H9 (cell line): ENCODE data around the gene MRPL34. TPM values are rescaled to one million over a fixed set of nuclear protein-coding genes. Genes with fewer than 3 reads are reported as not detected.
A peak's percentile ranks its signal among the peaks of the same experiment; 100 is the strongest.

Experiments used
- DNase-seq: peaks from one replicate; pipeline ENCODE4 v3.0.0-alpha.2; 2017
- H2AFZ ChIP-seq: one replicate; pipeline ENCODE4 v1.6.1; 2013; ENCODE audit warnings: mild to moderate bottlenecking, low read length, control low read depth, moderate library complexity
- H2AK5ac ChIP-seq: 2 replicates; pipeline ENCODE4 v1.6.1; 2013; ENCODE audit warnings: low read length, control low read depth, mixed read lengths; ENCODE audit not compliant: insufficient read length
- H2BK120ac ChIP-seq: one replicate; pipeline ENCODE4 v1.6.1; 2013; ENCODE audit warnings: low read depth, mild to moderate bottlenecking, low read length, control low read depth, inconsistent platforms; ENCODE audit not compliant: poor library complexity, severe bottlenecking
- H2BK12ac ChIP-seq: 2 replicates; pipeline ENCODE4 v1.6.1; 2013; ENCODE audit warnings: low read length, control low read depth, mixed read lengths, low read depth; ENCODE audit not compliant: insufficient read length
- H2BK15ac ChIP-seq: 2 replicates; pipeline ENCODE4 v1.6.1; 2013; ENCODE audit warnings: low read depth, low read length, control low read depth
- H2BK20ac ChIP-seq: one replicate; pipeline ENCODE4 v1.6.1; 2013; ENCODE audit warnings: low read depth, mild to moderate bottlenecking, low read length, control low read depth, inconsistent platforms; ENCODE audit not compliant: poor library complexity, severe bottlenecking
- H2BK5ac ChIP-seq: 2 replicates; pipeline ENCODE4 v1.6.1; 2013; ENCODE audit warnings: low read length, control low read depth, mixed read lengths; ENCODE audit not compliant: insufficient read length
- H3K14ac ChIP-seq: 2 replicates; pipeline ENCODE4 v1.6.1; 2013; ENCODE audit warnings: low read length, control low read depth; ENCODE audit not compliant: insufficient read depth
- H3K18ac ChIP-seq: 2 replicates; pipeline ENCODE4 v1.6.1; 2013; ENCODE audit warnings: low read depth, mild to moderate bottlenecking, mixed read lengths, low read length, control low read depth; ENCODE audit not compliant: insufficient read length
- H3K23ac ChIP-seq: 2 replicates; pipeline ENCODE4 v1.6.1; 2013; ENCODE audit warnings: low read length, control low read depth, mixed read lengths, low read depth; ENCODE audit not compliant: insufficient read length
- H3K23me2 ChIP-seq: 2 replicates; pipeline ENCODE4 v1.6.1; 2013; ENCODE audit warnings: low read depth, mild to moderate bottlenecking, mixed read lengths, low read length, control low read depth; ENCODE audit not compliant: insufficient read length, poor library complexity, severe bottlenecking
- H3K27ac ChIP-seq: 2 replicates; pipeline ENCODE4 v1.5.1; 2013; ENCODE audit warnings: low read length, control low read depth, mixed read lengths, low read depth; ENCODE audit not compliant: insufficient read length
- H3K27me3 ChIP-seq: 2 replicates; pipeline ENCODE4 v1.6.1; 2013; ENCODE audit warnings: low read length, control low read depth, inconsistent platforms; ENCODE audit not compliant: insufficient read depth
- H3K4ac ChIP-seq: 2 replicates; pipeline ENCODE4 v1.6.1; 2013; ENCODE audit warnings: low read depth, mild to moderate bottlenecking, control low read depth, inconsistent platforms, low read length, moderate library complexity
- H3K4me1 ChIP-seq: 2 replicates; pipeline ENCODE4 v1.6.1; 2013; ENCODE audit warnings: low read length, control low read depth, inconsistent platforms; ENCODE audit not compliant: insufficient read depth
- H3K4me2 ChIP-seq: 2 replicates; pipeline ENCODE4 v1.6.1; 2013; ENCODE audit warnings: low read length, control low read depth, mixed read lengths; ENCODE audit not compliant: insufficient read length, insufficient read depth
- H3K56ac ChIP-seq: 2 replicates; pipeline ENCODE4 v1.6.1; 2013; ENCODE audit warnings: low read depth, mild to moderate bottlenecking, mixed read lengths, low read length, control low read depth; ENCODE audit not compliant: insufficient read length
- H3K79me1 ChIP-seq: 2 replicates; pipeline ENCODE4 v1.6.1; 2013; ENCODE audit warnings: low read depth, mild to moderate bottlenecking, moderate library complexity, low read length, control low read depth, inconsistent platforms; ENCODE audit not compliant: insufficient read depth, poor library complexity, severe bottlenecking
- H3K79me2 ChIP-seq: 2 replicates; pipeline ENCODE4 v1.6.1; 2013; ENCODE audit warnings: low read length, control low read depth, inconsistent platforms; ENCODE audit not compliant: insufficient read depth
- H3K9ac ChIP-seq: 2 replicates; pipeline ENCODE4 v1.6.1; 2013; ENCODE audit warnings: low read length, control low read depth, mixed read lengths; ENCODE audit not compliant: insufficient read length; ENCODE audit errors: extremely low read depth
- H3K9me3 ChIP-seq: one replicate; pipeline ENCODE4 v1.6.1; 2013; ENCODE audit warnings: low read depth, low read length, inconsistent platforms; ENCODE audit not compliant: control insufficient read depth
- H3T11ph ChIP-seq: one replicate; pipeline ENCODE4 v1.6.1; 2013; ENCODE audit warnings: mild to moderate bottlenecking, low read length, control low read depth, inconsistent platforms
- H4K20me1 ChIP-seq: one replicate; pipeline ENCODE4 v1.6.1; 2013; ENCODE audit not compliant: control insufficient read depth, insufficient read length, insufficient read depth
- H4K5ac ChIP-seq: 2 replicates; pipeline ENCODE4 v1.6.1; 2013; ENCODE audit warnings: low read depth, mild to moderate bottlenecking, mixed read lengths, low read length, control low read depth; ENCODE audit not compliant: insufficient read length
- H4K8ac ChIP-seq: replicated peaks from 2 replicates; pipeline ENCODE4 v1.6.1; 2013; ENCODE audit warnings: low read length, control low read depth, mixed read lengths, low read depth; ENCODE audit not compliant: insufficient read length
- H4K91ac ChIP-seq: 2 replicates; pipeline ENCODE4 v1.6.1; 2013; ENCODE audit warnings: low read depth, mild to moderate bottlenecking, moderate library complexity, mixed read lengths, low read length, control low read depth; ENCODE audit not compliant: insufficient read length
- H3K27ac Mint-ChIP-seq, 3 experiments: 2 replicates in 2 of 3; 3 replicates in 1 of 3; pipeline ENCODE4 v1.8.0; 2020 to 2021; ENCODE audit warnings: mixed read lengths in 3 of 3, mild to moderate bottlenecking in 1 of 3, moderate library complexity in 1 of 3
- H3K27me3 Mint-ChIP-seq: 2 replicates; pipeline ENCODE4 v1.8.0; 2021; ENCODE audit warnings: low read depth, mild to moderate bottlenecking, moderate library complexity, mixed read lengths
- H3K36me3 Mint-ChIP-seq, 3 experiments: 2 replicates in 2 of 3; 3 replicates in 1 of 3; pipeline ENCODE4 v1.8.0; 2020 to 2021; ENCODE audit warnings: low read depth in 3 of 3, mixed read lengths in 3 of 3; ENCODE audit not compliant: insufficient read depth in 1 of 3
- H3K4me1 Mint-ChIP-seq, 2 experiments: 2 replicates each; pipeline ENCODE4 v1.8.0; 2020; ENCODE audit warnings: mixed read lengths in 2 of 2
- H3K4me3 Mint-ChIP-seq, 2 experiments: 2 replicates in 1 of 2; 3 replicates in 1 of 2; pipeline ENCODE4 v1.8.0; 2020 to 2021; ENCODE audit warnings: mild to moderate bottlenecking in 2 of 2, mixed read lengths in 2 of 2, moderate library complexity in 1 of 2
- H3K9me3 Mint-ChIP-seq, 2 experiments: 2 replicates in 1 of 2; 3 replicates in 1 of 2; pipeline ENCODE4 v1.8.0; 2020; ENCODE audit warnings: mild to moderate bottlenecking in 2 of 2, mixed read lengths in 2 of 2, moderate library complexity in 1 of 2
- CTCF ChIP-seq: fragments of 200-600 bp; sonication (generic); conservative IDR thresholded peaks from 3 replicates; pipeline ENCODE4 v1.8.0; 2021; ENCODE audit warnings: antibody characterized with exemption, mild to moderate bottlenecking
- WGBS: extraction: QIAGEN DNeasy Blood & Tissue Kit; methylation state at CpG from one replicate; pipeline ENCODE4 v1.1.7; 2013; ENCODE audit warnings: missing lambda C conversion rate, low lambda C conversion rate, mixed read lengths; ENCODE audit not compliant: insufficient read length; ENCODE audit errors: extremely low coverage; 5-methylcytosine and 5-hydroxymethylcytosine counted together
- total RNA-seq: library from RNA; stranded (reverse); gene quantifications from 2 replicates; pipeline ENCODE4 v1.2.1, GENCODE V29; 2021

MRPL34 gene
- total RNA-seq, 1 experiment from 2014 or later, result 84.6 TPM

GRCh38 chr19:17347877-17348276 lies 42.2 kb downstream of the MRPL34 start:
- no peak for DNase-seq
- peaks cover 13 to 20% of the 10 kb centered on the region in 2 experiments for H3K4me1 Mint-ChIP-seq
- no peak overlapping the region for H2AK5ac ChIP-seq
- no peak for TF ChIP-seq CTCF
- H3K9me3 Mint-ChIP-seq, result no peaks in the 10 kb centered on the region; a peak in 2 of 5 replicates
- no peak overlapping the region for H2AFZ ChIP-seq
- H3K9me3 ChIP-seq, result no peaks in the 10 kb centered on the region
- H2BK120ac ChIP-seq, result no peak overlapping the region
- H3K4ac ChIP-seq, result no peak overlapping the region
- H3K56ac ChIP-seq, result no peak overlapping the region
- H3K23me2 ChIP-seq, result no peaks in the 10 kb centered on the region
- peaks cover 4% of the 10 kb centered on the region; the same call in 1 of the 2 replicates for H3K27me3 Mint-ChIP-seq
- peak overlapping the region in 1 of 3 experiments; percentile 34; a peak in 2 of 7 replicates for H3K27ac Mint-ChIP-seq
- H4K91ac ChIP-seq, result no peak overlapping the region
- WGBS, result no CpG with 5 or more reads among the region's 2 CpGs
- no peak overlapping the region for H3K27ac ChIP-seq
- H3K4me2 ChIP-seq, result no peak overlapping the region
- H2BK5ac ChIP-seq, result no peak overlapping the region
- no peak overlapping the region for H2BK20ac ChIP-seq
- no peak overlapping the region for H3K18ac ChIP-seq
- no peak overlapping the region for H3K14ac ChIP-seq
- no peaks in the 10 kb centered on the region for H3K79me1 ChIP-seq
- no peaks in the 10 kb centered on the region for H3K4me1 ChIP-seq
- H3T11ph ChIP-seq, result no peak overlapping the region
- H3K36me3 Mint-ChIP-seq, result peaks cover 0 to 10% (median 1%) of the 10 kb centered on the region in 3 experiments; a peak in 4 of 7 replicates
- no peaks in the 10 kb centered on the region for H3K79me2 ChIP-seq
- H3K27me3 ChIP-seq, result no peaks in the 10 kb centered on the region
- no peak overlapping the region for H3K9ac ChIP-seq
- H4K5ac ChIP-seq, result no peak overlapping the region
- H2BK12ac ChIP-seq, result no peak overlapping the region
- H4K20me1 ChIP-seq, result no peaks in the 10 kb centered on the region
- no peak overlapping the region for H4K8ac ChIP-seq
- H3K23ac ChIP-seq, result no peak overlapping the region
- no peak overlapping the region for H2BK15ac ChIP-seq
- H3K4me3 Mint-ChIP-seq, result no peak overlapping the region
